HL-60/S4 treated with phorbol 12-myristate 13-acetate at 8.2 ng/mL for 4 days and 3 days (cell line): ENCODE measurements around the gene ANK3.

ENCODE experiments used
- in situ Hi-C: fragments of 300-500 bp; cut with MboI; formaldehyde crosslinking; loops from 2 replicates; pipeline ENCODE4 v1.15.0; 2022; ENCODE audit warnings: low sequenced_read_pairs

The ANK3 gene

DNA sequence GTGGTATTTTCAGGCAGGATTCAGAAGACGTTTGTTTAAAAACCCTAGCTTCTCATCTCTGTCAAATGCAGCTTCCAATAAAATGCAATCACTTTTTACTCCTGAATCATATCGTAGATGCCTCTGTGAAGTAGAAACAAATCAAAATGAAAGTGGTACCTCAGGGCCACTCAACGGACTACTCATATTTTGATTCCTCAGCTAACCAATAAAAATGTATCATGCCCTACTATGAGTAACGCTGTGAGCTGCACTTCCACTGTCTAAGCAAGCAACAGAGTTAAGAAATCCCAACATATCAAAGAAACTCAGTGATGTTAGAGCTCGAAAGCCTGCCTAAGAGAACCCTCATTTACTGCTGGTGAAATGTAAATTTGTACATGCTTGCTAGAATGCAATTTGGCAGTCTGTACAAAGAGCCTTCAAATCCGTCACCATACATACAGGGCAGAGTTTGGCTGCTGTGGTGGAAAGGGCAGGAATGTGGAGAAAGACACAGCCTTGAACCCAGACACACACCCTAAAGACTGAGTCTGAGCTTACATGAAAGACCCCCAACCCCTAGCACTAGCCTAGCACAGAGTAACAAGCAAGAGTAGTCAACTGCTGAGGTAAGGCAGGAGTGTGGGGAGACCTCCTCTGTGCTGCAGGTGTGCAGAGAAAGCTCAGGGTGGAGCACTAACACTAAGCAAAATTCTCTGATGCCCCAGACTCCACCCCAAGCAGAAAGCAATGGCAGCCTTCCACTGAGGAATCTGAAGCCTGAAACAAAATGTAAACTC, 151.5 kb downstream of the ANK3 start:
- in situ Hi-C loops: no loop called here

DNA sequence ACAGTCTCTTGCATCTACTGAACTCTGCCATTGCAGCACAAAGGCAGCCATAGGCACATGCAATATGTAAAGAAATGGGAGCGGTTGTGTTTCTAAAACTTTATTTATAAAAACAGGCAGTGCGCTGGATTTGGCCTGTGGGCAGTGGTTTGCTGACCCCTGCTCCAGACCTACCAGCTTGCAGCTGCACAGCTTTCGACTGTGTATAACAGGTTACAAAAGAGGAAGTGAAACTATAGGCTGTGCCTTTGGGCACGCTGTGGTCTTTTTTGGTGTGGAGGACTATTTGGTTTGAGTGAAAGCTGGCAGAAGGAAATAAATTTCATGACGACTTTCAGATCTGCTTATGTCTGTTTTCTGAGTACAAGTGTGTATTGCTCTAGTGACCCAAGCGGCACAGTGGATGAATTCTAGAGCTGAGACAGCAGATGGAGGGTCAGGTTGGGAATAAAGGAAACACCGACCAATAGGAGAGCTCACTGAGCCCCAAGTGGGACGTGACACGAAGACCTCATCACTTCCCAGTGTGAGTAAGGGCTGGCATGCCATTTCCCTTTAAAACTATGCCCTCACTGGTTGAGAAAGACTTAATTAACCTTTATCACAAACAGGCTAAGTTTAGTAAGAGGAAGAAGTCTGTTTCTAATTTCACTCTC, 152.7 kb downstream of the ANK3 start:
- in situ Hi-C loops: no loop called here

DNA sequence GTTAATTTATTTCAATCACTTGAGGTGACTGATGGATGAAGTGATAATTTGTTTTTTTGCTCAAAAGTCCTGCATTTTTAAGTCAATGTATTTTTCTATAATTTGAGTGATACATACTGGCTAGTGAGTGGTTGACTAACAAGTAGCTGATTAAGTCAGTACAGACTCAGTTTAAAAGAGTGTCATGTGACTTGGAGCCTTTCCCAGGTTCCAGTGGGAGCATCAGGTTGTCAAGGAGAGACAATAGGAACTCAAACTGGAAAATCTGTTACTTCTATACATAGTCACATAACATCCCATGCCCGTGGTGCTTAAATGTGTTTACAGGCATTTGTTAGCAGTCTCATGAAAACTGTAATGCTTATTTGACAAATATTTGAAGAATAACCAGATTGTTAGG, 154.7 kb downstream of the ANK3 start:
- in situ Hi-C loops: no loop called here

DNA sequence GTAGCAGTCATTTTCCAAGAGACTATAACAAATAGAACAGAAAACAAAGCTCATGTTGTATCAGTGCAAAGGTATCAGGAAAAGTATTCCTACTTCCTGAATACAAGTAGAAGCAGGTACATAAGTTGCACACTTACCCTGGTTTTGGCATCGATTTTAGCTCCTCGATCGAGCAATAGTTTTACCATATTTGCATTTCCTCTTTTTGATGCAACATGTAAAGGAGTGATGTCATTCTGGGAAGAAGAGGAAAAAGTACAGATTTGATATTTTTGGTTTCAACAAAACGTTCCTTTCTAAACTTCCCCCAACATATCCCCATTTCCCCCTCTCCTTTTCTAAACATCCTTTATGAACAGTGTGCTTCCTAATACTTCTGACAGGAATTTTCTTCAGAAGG, 155.1 kb downstream of the ANK3 start:
- in situ Hi-C loops: no loop called here

DNA sequence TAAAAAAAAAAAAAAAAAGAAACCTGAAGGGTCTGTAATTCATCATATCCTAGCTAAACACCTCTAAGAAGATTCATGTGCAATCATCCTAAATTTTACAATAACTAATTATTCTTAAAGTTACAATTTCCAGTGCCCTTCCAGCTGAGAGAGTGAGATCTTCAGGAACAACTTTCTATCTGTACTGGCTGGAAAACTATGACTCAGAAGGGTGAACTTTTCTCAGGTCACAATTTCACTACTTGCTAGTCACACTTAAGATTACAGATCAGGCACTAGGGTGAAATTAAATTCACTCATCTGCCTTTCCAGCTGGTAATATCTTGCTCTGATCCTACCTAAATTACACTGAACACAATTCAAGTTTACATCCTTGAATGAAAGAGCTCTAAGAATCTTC, 158.8 kb downstream of the ANK3 start:
- in situ Hi-C loops: no loop called here

DNA sequence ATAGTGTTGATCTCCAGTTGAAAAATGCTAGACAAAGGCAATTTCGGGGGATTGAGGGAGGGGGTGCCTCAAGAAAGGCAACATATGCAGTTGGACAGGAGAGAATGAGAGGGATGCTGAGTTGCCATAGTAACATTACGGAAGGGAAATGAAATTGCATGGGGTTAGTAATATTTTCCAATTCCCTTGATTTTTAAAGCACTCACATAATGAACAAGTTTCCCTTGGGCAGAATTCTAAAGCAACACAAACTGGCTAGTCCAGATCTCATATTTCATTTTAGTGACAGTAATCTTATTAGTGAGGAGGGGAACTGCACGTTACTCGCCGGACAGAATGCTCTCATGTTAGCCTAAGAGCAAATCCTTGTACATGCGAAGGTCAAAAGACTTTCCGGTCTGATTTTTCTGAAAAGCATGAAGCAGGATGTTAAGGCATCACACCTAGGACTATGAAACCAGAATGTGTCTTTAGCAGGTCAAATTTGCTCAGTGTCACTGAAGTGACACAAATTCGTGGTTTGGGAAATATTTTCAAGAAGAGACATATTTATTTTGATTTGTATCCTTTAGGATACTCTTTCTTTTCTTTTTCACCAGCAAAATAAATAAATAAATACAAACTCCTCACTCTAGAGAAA, 165.5 kb downstream of the ANK3 start:
- in situ Hi-C loops: no loop called here

DNA sequence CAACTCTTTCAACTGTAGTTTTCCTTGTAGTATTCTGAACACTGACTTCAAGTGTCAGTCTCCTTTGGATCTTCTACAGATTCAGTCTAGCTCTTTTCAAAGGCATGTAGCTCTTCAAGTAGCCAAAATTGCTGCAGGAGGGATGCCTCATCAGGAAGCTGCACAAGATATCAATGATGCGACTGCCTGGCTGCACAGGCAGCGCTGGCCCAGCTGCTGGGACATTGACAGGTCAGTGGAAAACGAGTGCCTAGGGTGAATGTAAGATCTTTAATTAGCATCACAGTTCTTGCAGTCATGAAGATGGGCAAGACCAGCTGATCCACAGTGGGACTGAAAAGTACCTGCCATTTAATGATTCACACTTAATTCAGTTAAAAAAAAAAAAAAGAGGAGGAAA, 167.6 kb downstream of the ANK3 start:
- in situ Hi-C loops: no loop called here

DNA sequence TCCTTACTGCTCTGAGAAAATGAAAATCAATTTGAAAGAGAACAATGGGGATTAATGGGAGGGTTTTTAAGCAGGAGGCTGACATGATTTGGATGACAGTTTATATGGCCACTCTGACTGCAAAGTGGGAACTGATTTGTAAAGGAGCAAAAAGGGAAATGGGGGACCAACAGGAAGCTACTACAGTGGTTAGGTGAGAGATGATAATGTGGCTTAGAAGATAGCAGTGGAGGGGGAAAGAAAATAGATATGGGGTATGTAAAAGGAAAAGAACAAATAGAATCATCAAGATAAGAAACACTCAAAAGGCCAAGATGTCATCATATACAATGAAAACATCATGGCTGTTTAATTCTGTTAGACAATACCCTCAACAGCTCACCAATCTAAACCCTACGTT, 177.5 kb downstream of the ANK3 start:
- in situ Hi-C loops: no loop called here

DNA sequence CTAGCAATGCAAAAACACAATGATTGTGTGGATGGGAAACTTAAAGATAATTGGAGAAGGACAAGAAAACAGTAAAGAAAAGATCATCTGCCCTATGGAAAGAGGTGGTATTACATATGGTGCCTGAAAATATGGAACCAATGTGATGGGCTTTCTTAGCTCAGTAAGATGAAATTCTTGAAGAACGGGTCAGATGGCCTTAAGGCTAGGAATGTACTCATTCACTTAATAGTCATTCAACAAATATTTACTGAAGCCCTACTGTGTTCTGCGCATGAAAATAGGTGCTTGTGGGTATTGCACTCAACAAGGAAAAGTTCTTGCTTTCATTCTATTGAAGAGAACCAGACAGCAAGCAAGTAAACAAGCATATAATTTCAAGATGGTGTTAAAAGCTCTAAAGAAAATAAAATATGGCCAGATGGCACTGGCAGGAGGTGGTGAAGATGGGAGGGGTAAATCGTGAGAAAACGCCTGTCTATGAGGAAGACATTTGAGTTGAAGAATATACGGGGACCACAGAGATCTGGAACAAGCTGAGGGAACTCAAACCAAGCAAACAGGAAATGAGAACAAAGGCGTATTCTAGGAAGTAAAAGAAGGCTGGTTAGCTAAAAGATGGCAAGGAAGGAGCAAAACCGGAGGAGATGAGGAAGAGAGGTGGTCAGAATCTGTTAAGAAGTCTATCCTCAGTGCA, 179.7 kb downstream of the ANK3 start:
- in situ Hi-C loops: no loop called here

DNA sequence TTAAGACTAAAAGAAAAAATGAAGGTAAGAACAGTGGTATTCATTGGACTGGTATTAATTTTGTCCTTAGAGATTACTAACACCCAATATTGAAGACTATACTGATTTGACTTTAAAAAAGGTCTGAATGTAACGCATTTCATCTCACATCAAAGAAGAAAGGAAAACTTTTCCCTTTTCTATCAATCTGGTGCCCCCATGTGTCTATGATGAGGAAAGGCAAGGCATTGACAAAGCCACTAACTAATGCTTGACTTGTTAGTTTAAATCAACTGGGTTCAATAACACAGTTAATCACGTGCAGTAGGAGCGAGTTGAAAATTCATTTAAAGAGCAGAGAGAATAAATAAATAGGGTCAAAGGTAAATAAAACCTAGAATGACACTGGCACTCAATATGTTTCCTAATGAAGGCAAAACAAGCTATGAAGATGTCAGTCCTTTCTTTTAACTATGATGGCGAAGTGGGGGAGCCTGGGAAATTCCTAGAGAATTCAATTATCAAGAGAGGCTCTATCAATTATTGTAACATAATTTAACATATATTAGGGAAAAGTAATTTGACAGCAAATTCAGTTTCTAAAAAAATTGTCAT, 180.9 kb downstream of the ANK3 start:
- in situ Hi-C loops: no loop called here

DNA sequence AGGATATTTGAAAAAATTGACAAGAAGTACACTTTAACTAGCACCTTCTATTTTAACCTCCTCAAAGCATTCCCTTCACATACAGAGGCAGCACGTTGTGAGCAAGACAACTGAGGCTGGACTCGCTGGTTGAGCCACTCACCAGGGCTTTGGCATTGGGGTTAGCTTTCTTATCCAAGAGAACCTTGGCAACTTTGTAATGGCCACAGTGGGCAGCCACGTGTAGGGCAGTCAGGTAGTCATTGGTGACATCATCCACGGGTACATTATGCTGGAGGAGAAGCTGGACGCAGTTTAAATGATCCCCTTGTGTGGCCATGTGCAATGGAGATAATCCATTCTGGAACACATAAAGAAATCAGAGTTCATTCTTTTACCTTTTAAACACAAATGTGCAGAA, 181.8 kb downstream of the ANK3 start:
- in situ Hi-C loops: no loop called here

DNA sequence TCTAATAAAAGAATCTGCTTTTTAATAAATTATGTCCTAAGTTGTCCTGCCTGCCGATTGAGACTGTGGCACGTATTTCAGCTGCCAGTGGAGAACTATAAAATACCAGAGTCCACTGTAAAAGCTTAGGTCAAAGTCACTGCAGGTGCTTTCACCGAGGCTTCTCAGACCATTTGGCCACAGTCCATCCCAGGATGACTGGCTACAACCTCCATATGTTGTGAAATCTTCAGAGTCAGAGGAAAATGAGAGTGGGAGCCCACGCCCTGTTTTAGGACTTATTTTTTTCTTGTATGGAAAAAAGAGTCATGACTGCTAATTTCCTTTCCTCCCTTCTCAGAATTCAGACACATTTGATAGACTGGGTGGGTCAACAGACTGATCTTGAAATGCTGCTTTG, 182.9 kb downstream of the ANK3 start:
- in situ Hi-C loops: no loop called here

DNA sequence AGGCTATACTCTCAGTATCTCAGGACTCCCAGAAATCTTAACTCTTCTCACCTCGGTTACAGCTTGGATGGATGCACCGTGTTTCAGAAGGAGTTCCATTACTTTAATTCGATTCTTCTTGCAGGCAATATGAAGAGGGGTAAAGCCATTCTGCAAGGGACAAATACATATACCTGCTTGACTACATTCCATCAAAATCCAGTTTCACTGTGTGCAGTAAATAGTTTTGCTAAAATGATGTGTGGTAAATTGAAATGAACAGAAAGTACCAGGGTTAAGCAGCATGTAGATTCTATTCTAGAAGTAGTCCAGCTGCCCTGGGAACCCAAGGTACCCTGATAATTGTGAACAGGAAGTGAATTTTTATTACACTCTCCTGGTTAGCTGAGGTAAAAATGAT, 183.9 kb downstream of the ANK3 start:
- in situ Hi-C loops: no loop called here

DNA sequence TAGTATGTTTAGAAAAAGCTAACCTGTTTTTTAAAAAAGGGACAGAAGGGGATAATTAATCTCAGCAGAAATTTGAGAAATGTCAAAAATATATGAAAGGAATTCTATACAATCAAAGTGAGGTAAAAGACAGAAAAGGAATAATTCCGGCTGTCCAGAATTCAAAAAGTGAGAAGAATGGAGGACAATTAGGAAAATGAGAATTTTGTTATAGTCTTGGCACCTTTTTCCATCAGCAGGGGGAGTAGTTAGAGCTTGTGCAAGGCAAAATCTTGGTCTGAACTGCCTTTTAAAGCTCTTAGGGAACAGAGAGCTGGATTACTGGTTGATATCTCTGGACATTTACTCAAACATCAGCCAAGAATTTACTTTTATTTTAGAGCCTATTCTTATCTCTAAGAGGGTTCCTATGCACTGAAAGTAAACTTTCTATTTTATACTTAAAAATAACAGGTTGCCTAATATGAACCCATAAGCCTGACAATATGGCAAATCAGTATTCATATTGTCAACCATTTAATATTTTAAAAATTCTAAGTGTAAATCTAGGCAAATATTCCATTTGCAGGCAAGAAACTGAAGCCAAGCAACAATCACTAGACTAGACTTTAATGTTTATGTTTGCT, 185.6 kb downstream of the ANK3 start:
- in situ Hi-C loops: no loop called here

DNA sequence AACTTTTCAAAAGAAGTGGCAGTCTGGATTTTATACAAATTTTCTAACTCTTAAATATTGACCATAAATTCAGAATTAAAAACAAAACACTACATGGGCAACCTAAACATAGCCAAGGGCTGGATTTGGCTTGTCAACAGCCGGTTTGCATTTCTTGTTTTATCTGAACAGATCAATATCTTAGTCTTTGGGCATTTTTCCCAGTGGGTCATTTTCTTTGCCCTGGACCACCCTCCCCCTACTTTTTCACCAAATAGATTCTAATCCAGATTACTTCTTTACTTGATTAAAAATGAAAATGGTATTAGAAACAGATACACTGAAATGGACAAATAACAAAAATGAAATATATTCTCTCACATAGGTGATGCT, 189.0 kb downstream of the ANK3 start:
- in situ Hi-C loops: no loop called here

DNA sequence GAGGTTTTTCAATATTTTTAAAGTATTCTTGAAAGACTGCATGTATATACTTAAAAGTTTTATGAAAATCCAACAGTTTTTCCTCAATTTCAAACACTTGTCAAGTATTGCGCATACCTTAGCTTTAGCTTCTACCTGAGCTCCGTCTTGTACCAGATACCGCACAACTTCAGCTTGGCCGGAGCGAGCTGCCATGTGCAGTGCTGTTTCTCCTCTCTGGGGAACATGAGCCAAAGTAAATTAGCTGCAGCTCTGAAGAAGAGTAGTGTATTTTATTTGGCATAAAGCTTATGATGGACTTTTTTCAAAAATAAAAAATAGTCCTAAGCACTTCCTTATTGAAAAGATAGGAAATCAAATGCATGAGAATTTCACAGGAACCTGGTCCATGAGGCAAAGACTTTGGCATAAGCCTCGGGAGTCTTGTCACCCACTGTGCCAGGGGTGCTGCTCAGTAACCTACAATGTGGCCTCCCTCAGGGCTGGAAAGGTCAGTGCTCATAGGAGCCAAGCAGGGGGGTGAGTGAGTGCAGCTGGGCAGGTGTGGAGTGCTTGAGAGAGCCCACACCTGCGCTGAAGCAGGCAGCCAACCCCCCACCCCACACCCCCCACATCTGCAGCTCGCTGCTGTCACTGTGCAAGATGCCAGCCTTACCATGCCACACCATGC, 189.5 kb downstream of the ANK3 start:
- in situ Hi-C loops: no loop called here

DNA sequence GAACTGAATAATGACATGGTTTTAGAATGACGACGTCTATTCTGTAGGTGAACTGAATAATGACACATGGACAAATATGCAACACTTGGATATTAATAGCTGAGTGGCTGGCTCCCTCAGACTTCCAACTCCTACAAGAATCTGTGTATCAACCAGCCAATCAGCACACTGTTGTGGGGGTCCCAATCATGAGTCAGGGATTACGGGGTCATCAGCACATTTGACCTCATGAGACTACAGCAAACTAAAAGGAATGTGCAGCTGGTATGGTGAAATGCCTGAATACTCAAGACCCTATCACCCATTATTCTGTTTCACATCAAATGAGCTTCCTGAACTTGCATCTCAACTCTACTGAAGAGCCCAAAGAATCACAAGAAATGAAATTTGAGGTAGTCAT, 192.5 kb downstream of the ANK3 start:
- in situ Hi-C loops: no loop called here

DNA sequence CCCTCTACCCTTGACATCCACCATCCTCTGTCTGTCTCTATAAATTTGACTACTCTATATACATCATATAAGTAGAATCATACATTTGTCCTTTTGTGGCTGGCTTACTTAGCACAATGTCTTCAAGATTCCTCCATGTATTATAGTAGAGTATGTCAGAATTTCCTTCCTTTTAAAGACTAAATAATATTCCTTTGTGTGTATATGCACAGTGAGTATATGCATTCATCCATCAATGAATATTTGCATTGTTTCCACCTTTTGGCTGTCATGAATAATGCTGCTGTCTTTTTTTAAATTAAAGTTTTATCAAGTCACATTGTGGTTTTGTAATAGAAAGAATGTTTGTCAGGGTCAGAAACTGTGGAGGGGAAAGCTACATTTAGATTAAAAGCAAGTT, 195.3 kb downstream of the ANK3 start:
- in situ Hi-C loops: no loop called here

DNA sequence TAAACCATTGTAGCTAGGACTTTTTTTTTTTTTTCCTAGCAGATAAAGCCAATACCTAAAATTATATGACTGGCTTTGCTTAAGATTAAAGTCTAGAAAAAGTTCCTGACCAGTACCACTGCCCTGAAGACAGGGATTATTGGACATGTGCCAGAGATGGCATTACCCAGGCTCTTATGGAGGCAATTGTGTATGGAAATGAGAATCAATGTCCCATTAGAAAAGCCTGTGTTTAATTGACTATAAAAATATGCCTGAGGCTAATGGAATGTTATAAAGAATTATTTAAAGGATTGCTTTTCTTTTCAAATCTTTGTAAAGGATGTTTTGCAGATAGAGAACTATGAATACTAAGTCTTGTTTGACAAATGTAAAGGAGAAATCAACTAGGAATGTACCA, 196.7 kb downstream of the ANK3 start:
- in situ Hi-C loops: no loop called here

DNA sequence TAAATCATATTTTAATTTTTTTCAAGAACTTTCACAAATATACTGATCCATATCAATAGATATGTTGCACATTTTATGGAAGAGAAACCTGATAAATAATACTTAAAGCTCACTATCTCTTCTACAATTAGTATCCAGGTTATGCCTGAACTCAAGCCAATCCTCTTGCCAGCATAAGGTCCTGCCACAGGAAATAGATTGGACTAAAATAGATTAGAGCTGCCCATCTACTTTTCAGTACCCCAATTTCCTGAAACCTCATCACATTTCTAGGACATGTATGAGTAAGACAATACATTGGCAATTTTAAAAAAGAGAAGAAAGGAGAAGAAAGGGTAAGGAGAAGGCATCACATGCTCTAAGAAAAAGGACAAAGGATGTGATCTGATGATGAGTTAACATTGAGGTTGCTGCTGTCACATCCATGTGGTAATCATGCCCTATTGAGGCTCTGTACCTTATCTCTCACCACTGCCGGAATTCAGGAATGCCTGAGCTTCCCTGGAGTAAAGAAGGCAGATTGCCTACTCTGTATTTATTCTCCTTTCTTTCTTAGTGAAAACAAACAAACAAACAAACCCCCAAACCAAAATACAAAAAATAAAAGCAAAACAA, 199.7 kb downstream of the ANK3 start:
- in situ Hi-C loops: no loop called here
